ENCODE measurements around the gene MIOX. TPM values are rescaled to one million over a fixed set of nuclear protein-coding genes. Genes with fewer than 3 reads are reported as not detected.
A peak's percentile ranks its signal among the peaks of the same experiment; 100 is the strongest.

The MIOX gene
- total RNA-seq, 1 donor from 2014 or later: 0.35 TPM

DNA sequence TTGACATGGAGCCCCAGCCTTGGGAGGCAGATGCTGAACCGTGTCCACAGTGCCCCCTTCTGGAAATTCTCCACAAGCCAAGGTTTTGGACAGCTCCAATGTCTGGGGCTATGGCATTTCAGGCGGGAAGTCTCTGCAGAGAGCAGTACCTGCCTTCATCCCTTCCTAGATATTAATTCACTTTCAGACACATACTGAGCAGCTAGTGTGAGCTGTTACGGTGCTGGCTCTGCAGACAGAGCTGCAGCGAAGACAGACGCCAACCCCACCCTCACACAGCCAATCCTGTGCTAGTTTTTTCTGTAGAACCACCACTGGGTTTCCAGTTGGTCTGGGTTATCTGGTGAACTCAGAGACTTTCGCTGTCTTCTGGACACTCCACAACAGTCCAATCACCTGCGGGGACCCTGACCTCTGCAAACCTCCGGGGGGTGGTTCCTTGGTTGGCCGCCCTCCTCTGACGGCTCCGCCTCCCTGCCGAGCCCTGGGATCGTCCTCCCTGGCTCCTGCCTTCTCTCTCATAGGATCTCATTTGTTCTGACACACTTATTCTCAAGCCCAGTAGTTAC, 11.7 kb downstream of the MIOX start:
- Mint-ChIP-seq H3K4me1 (peaks cover 14% of the 10 kb centered on the region), H3K36me3 (ENCODE audit: low read depth) (no peaks in the 10 kb centered on the region), H3K27me3 (ENCODE audit: low read depth) (peaks cover 2% of the 10 kb centered on the region), H3K4me3 (peak overlapping the region; percentile 28), H3K27ac (ENCODE audit: unreplicated experiment) (no peak overlapping the region), H3K9me3 (no peaks in the 10 kb centered on the region)
- DNase-seq (ENCODE audit: low read depth, low spot score): peak; percentile 64
- TF ChIP-seq, protein P1, sequence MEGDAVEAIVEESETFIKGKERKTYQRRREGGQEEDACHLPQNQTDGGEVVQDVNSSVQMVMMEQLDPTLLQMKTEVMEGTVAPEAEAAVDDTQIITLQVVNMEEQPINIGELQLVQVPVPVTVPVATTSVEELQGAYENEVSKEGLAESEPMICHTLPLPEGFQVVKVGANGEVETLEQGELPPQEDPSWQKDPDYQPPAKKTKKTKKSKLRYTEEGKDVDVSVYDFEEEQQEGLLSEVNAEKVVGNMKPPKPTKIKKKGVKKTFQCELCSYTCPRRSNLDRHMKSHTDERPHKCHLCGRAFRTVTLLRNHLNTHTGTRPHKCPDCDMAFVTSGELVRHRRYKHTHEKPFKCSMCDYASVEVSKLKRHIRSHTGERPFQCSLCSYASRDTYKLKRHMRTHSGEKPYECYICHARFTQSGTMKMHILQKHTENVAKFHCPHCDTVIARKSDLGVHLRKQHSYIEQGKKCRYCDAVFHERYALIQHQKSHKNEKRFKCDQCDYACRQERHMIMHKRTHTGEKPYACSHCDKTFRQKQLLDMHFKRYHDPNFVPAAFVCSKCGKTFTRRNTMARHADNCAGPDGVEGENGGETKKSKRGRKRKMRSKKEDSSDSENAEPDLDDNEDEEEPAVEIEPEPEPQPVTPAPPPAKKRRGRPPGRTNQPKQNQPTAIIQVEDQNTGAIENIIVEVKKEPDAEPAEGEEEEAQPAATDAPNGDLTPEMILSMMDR (conservative IDR thresholded peaks at IDR 0.05): peak; percentile 70

DNA sequence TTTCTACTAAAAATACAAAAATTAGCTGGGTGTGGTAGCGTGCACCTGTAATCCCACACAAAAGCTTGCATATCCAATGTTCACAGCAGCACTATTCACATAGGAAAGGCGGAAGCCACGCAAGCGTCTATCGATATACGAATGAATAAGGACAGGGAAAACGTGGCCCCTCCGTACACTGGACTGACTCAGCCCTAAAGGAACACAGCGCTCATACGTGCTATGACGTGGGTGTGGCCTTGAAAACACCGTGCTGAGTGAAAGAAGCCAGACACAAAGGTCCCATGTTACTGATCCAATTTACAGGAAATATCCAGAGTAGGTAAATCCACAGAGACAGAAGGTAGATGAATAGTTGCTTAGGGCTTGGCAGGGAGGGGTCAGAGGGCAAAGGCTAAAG, 13.8 kb downstream of the MIOX start:
- Mint-ChIP-seq H3K4me1 (peaks cover 14% of the 10 kb centered on the region), H3K9me3 (no peaks in the 10 kb centered on the region), H3K4me3 (peak overlapping the region; percentile 69), H3K36me3 (ENCODE audit: low read depth) (no peaks in the 10 kb centered on the region), H3K27me3 (ENCODE audit: low read depth) (peaks cover 2% of the 10 kb centered on the region), H3K27ac (ENCODE audit: unreplicated experiment) (no peak overlapping the region)
- DNase-seq (ENCODE audit: low read depth, low spot score): no peak
- TF ChIP-seq, protein P1 (conservative IDR thresholded peaks at IDR 0.05): no peak

DNA sequence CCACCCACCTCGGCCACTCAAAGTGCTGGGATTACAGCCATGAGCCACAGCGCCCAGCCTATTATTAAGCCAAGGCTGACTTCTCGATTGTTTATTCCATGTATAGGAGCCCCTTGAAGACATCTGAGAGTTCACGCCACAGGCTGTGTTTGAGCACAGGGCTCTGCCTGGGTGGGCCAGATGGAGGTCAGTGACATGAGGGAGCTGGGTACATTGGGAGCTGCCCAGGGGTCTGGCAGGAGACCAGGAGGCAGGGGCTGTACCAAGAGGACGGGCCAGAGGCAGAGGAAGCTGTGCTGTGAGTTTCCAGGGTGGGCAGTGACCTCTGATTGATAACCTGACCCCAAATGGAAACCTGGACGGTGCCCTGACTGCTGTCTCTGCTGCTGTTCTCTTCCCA, 15.4 kb downstream of the MIOX start:
- Mint-ChIP-seq H3K27ac (ENCODE audit: unreplicated experiment) (no peak overlapping the region), H3K36me3 (ENCODE audit: low read depth) (no peaks in the 10 kb centered on the region), H3K4me3 (peak overlapping the region; percentile 51), H3K27me3 (ENCODE audit: low read depth) (peaks cover 2% of the 10 kb centered on the region), H3K9me3 (no peaks in the 10 kb centered on the region), H3K4me1 (peaks cover 14% of the 10 kb centered on the region)
- TF ChIP-seq, protein P1 (conservative IDR thresholded peaks at IDR 0.05): no peak
- DNase-seq (ENCODE audit: low read depth, low spot score): no peak

DNA sequence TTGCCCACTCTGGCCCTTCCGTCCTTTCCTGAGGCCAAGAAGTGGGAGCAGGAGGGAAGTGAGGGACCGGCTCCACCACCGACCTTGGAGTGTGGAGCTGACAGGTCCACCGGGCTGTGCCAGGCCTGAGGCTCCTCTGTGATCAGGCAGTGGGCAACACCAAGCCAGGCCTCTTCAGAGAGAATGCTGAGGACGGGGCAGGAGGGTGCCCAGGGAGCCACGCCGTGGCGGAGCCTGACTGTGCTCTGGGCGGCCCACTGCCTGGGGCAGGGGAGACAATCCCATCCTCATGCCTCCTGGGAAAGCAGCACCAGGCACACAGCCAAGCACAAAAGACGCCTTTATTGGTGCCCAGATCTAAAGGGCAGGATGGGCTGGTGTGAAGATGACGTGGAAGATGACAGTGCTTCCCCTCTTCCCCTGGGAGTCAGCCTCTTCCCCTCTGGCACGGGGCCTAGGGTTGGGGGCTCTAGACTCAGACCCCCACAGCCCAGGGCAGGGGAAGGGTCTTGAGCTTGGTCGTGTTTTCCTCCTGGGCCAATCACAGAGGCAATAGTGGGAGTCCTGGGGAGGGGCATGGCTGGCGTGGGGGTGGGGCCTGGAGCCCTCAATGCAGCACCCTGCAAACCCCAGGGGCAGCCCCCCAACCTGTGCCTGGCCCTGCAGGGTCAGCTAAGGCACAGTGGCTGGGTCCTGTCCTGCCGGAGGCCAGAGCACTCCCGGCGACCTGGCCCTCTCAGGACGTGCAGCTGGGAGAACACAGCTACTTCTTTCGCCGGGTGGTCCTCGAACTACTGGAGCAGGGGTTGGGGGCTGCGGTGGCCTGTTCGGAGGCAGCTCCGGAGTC, 16.2 kb downstream of the MIOX start:
- TF ChIP-seq, protein P1 (conservative IDR thresholded peaks at IDR 0.05): no peak
- Mint-ChIP-seq H3K27me3 (ENCODE audit: low read depth) (peaks cover 1% of the 10 kb centered on the region), H3K4me3 (no peak overlapping the region), H3K9me3 (no peaks in the 10 kb centered on the region), H3K27ac (ENCODE audit: unreplicated experiment) (no peak overlapping the region), H3K36me3 (ENCODE audit: low read depth) (no peaks in the 10 kb centered on the region), H3K4me1 (peaks cover 14% of the 10 kb centered on the region)
- no peak for DNase-seq (ENCODE audit: low read depth, low spot score)

DNA sequence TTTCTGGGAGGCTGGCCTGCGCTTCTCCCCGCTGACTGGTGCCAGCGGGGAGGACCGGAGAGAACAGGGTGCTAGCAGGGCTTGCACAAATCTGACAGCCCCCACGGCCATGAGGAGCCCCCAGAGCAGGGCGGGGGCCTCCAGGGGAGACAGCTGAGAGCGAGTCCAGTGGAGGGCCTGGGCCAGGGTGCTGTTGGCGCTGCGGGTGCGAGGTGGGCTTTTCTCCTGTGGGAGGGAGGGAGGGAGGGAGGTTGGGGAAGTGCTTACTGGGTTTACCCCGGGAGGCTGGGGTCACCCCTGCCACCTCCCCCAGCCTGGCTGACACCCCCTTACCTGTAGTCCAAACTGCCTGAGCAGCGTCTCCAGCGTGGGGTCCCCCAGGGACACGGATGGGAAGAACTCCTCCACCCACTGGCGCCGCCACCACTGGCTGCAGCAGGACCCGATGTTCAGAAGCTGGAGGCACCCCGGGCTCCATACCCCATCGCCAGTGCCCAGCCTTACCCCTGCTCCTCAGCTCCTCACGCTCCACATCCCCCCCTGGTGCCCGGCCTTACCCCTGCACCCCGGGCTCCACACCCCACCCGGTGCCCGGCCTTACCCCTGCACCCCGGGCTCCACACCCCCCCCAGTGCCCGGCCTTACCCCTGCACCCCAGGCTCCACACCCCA, 17.0 kb downstream of the MIOX start:
- H3K4me1 Mint-ChIP-seq: peaks cover 8% of the 10 kb centered on the region
- H3K27me3 Mint-ChIP-seq (ENCODE audit: low read depth): no peaks in the 10 kb centered on the region
- no peaks in the 10 kb centered on the region for H3K9me3 Mint-ChIP-seq
- no peaks in the 10 kb centered on the region for H3K36me3 Mint-ChIP-seq (ENCODE audit: low read depth)
- H3K27ac Mint-ChIP-seq (ENCODE audit: unreplicated experiment): no peak overlapping the region
- TF ChIP-seq, protein P1 (conservative IDR thresholded peaks at IDR 0.05): no peak
- no peak for DNase-seq (ENCODE audit: low read depth, low spot score)
- H3K4me3 Mint-ChIP-seq: no peak overlapping the region
